GM12874 (cell line): ENCODE results near the gene BAG2.

Experiments used
- TF ChIP-seq, protein P1 (sequence below): IDR thresholded peaks from 2 replicates; pipeline ENCODE4 v1.5.1; 2011; ENCODE audit warnings: low read depth, mild to moderate bottlenecking, control low read depth, low read length, moderate library complexity; ENCODE audit not compliant: insufficient read depth

Gene BAG2

DNA sequence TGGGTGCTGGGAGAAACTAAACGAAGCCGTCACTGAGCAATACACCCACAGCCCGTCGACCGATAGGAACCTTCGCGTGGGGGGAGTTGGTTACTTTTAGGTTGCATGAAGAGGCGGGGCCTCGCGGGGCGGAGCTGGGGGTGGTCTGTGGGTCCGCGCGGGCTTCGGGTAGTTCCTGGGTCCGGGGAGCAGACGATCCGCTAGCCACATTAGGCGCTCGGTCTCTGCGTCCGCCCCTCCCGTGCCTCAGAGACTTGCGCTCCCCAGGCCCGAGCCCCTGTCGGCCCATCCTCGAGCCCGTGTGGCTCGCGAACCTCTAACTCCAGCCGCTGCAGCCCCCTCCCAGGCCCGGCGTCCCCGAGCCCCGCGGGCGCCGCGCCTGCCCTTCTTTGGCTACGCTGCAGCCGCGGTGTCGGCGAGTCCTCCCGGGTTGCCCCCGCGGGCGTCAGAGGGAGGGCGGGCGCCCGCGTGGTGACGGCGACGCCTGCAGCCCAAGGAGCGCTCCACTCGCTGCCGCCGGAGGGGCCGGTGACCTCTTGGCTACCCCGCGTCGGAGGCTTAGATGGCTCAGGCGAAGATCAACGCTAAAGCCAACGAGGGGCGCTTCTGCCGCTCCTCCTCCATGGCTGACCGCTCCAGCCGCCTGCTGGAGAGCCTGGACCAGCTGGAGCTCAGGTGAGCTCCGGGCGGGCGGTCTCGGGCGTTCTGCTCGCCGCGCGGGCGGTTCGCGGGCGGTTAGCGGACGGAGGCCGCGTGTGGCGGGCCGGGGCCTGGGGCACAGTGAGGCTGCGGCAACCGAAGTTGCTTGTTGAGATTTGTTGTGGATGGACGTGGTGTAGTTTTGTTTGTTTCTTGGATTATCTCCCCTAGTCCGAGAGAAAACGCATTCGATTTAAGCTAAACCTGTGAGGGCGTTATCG, at the start of gene BAG2:
TSS of gene BAG2 (plus strand) at position 191 of the 920 bp plus-strand sequence. CDS start at position 563, 372 bp downstream.
- TF ChIP-seq, protein P1, sequence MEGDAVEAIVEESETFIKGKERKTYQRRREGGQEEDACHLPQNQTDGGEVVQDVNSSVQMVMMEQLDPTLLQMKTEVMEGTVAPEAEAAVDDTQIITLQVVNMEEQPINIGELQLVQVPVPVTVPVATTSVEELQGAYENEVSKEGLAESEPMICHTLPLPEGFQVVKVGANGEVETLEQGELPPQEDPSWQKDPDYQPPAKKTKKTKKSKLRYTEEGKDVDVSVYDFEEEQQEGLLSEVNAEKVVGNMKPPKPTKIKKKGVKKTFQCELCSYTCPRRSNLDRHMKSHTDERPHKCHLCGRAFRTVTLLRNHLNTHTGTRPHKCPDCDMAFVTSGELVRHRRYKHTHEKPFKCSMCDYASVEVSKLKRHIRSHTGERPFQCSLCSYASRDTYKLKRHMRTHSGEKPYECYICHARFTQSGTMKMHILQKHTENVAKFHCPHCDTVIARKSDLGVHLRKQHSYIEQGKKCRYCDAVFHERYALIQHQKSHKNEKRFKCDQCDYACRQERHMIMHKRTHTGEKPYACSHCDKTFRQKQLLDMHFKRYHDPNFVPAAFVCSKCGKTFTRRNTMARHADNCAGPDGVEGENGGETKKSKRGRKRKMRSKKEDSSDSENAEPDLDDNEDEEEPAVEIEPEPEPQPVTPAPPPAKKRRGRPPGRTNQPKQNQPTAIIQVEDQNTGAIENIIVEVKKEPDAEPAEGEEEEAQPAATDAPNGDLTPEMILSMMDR, result 0 out of 2 replicates have a peak, but pooled peaks have one; percentile 24

DNA sequence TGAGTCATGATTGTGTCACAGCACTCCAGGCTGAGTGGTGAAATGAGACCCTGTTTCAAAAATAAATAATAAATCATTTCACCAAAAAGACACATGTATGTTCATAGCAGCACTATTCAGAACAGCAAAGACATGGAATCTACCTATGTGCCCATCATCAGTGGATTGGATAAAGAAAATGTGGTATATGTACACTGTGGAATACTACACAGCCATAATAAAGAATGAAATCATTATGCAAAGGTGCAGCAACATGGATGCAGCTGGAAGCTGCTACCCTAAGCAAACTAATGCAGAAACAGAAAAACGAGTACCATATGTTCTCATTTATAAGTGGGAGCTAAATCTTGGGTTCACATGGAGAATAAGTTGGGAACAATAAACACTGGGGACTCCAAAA, 49.0 kb upstream of the BAG2 start:
- TF ChIP-seq, protein P1, result no peak

DNA sequence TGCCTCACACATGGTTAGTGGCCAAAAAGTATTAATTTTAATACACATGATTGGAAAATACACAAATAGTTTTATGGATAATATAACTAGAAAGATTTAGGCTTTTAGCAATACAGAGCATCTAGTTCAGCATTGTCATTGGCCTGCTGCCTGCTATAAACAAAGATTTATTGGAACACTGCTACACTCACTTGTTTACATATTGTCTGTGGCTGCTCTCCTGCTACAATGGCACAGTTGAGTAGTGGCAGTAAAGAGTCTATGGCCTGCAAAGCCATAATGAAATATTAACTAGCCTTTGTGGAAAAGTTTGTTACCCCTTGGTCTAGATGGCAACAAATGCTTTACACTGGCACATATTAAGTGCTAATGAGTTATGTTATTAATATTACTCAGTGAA, 44.4 kb upstream of the BAG2 start:
- TF ChIP-seq, protein P1, result no peak

DNA sequence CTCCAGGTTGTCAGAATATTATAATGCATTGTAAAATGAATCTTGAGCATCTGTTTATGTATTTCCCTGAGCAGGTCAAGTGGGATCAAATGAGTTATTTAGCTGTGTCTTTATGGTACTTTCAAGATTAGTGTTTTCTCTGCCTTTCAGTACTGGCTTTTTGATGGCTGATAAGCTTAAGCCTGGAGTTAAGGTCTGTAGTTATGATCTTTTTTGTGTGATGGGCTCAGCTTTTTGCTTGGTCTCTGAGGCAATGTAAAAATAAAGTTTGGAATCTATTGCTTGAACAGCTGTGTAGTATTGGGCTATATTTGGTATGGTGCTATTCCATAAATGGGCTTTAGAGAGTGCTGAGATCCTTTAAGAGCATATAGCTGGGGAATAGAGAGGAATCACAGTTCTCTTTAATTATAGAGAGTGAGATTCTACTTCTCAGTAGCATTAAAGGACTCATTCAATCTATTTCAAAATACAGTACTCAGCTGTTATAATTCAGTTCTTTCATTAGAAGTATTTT, 41.4 kb upstream of the BAG2 start:
- TF ChIP-seq, protein P1, result no peak

DNA sequence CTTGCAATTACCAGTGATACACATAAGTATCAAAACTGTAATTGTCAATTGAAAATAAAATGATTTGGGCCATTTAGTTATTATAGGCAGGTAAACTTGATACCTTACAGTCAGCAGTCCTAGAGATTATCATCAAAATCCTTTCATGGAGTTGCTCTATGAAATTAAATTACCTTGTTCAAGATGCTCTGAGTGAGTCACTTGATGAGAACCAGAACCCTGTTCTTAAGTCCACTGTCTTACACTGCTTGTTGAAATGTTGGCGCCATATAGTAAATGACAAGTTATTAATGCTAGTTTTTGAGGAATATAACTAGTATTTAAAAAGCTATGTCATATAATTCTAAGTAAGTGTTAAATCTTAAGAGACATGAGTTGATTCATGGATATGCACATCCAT, 37.2 kb upstream of the BAG2 start:
- TF ChIP-seq, protein P1, result no peak

DNA sequence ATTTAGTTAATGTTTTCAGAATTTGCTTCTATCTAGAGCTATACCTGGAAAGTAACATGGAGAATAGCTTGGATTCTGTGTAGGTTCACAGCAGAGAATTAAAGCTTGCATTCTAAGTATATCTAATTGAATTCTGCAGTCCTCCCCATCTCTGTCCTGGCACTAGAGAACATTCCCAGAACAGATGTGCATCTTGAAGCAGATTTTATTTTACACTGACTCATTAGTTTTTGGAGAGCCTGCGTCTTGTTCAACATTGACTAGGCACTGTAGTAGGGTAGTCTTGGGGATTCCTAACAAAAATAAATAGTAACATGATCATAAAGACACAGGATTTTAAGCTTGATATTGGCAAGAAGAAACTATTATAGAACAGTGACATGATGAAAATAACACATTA, 36.2 kb upstream of the BAG2 start:
- TF ChIP-seq, protein P1, result no peak

DNA sequence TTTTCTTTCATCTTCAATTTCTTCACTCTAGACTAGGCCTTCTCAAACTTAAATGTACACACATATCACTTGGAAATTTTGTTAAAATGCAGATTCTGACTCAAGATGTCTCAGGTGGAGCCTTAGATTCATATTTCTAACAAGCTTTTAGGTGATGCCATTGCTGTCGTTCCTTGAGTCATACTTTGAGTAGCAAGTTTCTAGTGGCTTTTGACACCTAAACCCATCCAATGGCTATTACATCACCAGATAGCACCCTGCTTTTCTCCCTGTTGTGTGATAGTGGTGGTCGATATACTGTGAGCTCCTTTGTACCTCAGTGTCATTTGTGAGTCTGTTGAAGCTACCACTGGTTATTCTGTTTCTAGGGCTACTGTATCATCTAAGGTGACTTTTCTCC, 34.8 kb upstream of the BAG2 start:
- TF ChIP-seq, protein P1, result no peak
